HG03378 (cell line): ENCODE results near the gene SNX32.

Experiments used
- ATAC-seq: cut with Tn5 transposase; IDR thresholded peaks from one replicate; pipeline ENCODE4 v1.9.1; 2021; ENCODE audit warnings: mild to moderate bottlenecking, moderate library complexity; ENCODE audit not compliant: unreplicated experiment

Gene SNX32

DNA sequence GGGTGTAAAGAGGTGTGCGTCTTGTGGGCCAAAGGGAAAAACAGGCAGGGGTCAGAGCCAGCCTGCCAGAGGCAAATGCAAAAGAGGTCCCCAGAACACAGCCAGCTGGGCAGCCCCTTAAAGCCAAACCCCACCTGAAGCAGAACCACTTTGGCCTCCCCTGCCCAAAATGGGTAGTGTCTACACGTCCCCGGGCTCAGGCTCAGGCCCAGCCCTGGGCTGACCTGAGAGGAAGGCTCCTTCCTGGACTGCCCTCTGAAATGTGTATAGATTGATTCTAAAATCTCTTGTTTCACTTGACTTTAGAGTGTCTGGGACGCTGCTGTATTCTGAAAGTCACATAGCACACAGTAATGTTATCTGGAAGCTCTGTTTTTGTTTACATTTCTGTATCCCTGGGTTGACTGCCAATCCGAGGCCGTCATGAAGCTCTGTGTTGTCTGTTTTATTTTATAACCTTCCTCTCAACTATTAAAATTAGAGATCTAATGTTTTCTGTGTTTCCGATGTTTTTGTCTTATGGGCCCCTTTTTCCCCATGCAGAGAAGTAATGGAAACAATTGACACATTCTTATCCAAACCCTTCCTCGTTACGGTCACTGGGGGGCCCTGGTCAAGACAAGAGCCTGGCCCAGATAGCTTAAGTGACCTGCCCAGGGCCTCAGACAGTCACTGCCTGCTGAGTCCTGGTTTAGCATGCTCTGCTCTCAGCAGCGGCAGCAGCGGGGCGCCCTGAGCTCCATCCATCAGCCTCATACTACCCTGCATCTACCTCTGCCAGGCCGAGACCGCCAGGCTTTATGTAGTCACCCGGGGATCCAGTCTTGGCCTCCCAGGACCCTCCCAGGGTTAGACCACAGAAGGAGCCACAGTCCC is 36.8 kb upstream of the SNX32 start:
- ATAC-seq = no peak

DNA sequence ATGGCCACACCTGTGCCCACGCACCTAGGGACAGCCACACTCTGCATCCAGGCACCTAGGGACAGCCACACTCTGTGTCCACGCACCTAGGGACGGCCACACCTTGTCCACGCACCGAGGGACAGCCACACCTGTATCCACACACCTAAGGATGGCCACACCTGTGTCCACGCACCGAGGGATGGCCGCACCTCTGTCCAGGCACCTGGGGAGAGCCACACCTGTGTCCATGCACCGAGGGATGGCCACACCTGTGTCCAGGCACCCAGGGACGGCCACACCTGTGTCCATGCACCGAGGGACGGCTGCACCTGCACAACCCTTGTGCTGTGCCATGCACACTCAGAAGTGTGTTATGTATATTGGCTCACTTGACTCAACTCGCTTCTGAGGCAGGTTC is 36.1 kb upstream of the SNX32 start:
- ATAC-seq = no peak

GRCh38 chr11:65798882-65799281 is 34.9 kb upstream of the SNX32 start:
- ATAC-seq = no peak

- ATAC-seq = no peak
Measured at GRCh38 chr11:65801153-65801987, 32.4 kb upstream of the SNX32 start.

DNA sequence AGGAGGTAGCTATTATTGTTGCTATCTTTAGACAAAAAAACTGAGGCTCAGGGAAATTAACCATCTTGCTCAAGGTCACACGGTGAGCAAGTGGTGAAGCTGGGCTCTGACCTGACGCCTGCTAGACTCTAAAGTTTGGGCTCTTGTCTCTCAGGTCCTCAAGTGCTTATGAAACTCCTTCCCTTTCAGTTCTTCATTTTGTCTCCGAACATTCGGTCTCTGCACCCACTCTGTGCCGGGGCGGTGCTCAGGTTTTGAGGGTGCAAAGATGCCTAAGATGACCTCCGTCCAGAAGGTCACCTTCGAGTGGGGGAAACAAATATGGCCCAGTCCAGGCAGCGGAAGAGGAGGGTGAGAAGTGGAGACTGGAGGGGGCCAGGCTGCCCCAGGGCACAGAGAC is 30.9 kb upstream of the SNX32 start:
- no peak for ATAC-seq

GRCh38 chr11:65803797-65804492 is 29.8 kb upstream of the SNX32 start:
- no peak for ATAC-seq

GRCh38 chr11:65806979-65807378 is 26.8 kb upstream of the SNX32 start:
- no peak for ATAC-seq

- ATAC-seq = no peak
Measured at GRCh38 chr11:65808744-65809341, 24.9 kb upstream of the SNX32 start.

DNA sequence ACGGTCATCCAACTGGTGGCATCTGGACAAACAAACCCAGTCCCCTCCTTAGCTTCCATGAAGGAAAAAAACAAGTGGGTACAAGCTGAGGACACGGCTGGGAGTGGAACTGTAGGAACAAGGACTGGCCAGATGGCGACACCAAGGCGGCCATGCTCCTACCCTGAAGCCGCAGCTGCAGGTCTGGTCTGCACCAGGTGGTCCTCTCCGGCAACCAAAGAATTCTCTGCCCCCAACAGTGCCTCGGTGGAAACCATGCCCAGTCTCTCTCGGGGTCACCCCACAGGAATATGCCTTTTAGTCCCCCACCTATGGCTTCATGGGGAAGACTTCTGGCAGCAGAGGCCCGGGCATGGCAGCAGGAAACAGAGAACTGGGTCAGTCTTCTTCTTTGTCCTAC is 24.3 kb upstream of the SNX32 start:
- ATAC-seq = no peak

DNA sequence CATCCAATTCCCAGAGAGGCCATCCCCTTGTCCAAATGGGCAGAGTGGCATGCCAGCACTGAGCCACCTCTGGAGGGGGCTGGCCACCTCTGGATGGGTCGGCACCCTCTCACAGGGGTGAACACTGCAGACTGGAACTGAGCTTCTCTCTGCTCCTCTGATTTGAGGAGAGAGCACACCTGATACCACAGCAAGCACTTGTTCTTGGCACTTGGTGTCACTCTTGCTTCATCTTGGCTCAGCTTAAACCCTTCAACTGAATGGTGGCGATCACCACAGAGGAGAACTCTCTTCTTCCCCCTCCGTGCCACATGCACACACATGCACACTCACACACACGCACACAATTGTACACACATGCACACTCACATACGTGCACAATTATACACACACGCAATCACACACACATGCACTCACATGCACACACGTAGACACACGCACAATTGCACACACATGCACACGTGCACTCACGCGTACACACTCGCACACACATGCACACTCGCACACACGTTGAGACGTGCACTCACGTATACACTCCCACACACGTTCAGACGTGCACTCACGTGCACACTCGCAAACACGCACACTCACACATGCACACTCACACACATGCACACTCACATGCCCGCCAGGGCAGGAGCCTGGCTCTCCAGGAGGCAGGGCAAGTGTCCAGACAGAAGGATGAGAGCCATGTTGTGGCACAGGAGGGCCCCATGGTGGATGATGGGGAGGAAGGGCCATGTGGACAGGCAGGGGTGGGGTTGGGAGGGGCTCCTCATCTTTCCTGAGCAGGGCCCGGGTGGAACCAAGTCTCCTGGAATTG is 23.5 kb upstream of the SNX32 start:
- no peak for ATAC-seq

DNA sequence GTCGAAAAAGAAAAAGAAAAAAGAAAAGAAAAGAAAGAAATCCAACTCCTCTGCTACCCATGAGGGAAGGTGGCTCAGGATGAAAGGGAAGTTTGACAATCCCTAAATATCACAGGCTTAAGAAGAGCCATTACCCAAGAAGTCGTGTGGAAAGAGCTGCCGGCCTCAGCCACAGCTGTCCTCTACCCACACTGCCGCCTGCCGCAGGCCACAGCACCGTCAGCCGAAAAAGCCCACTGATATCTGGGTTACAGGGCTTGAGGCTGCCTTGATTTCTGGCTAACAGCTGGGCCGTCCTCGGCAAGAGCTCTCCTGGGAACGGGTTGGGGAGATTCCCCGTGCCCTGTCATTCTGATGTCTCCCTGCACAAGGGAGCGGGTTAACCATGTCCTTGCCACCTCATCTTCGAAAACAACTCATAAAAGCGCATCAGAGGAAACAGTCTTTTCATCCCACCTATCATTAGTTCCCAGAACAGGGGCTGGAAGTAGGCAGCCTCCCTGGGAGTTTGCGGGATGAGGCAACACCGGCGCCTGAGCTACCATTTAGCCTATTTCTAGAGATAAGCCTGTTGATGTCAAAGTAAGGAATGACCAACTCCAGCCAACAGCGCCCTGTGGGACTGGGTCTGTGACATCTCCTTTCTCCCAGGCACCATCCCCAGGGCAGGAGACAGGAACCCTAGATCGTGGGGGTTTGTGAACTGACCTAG is 21.8 kb upstream of the SNX32 start:
- no peak for ATAC-seq

- ATAC-seq = no peak
Measured at GRCh38 chr11:65814131-65814985, 19.4 kb upstream of the SNX32 start.

- ATAC-seq = no peak
Measured at GRCh38 chr11:65814986-65815565, 18.7 kb upstream of the SNX32 start.

GRCh38 chr11:65816696-65817095 is 17.1 kb upstream of the SNX32 start:
- no peak for ATAC-seq

- no peak for ATAC-seq
Measured at GRCh38 chr11:65817312-65817834, 16.4 kb upstream of the SNX32 start.

DNA sequence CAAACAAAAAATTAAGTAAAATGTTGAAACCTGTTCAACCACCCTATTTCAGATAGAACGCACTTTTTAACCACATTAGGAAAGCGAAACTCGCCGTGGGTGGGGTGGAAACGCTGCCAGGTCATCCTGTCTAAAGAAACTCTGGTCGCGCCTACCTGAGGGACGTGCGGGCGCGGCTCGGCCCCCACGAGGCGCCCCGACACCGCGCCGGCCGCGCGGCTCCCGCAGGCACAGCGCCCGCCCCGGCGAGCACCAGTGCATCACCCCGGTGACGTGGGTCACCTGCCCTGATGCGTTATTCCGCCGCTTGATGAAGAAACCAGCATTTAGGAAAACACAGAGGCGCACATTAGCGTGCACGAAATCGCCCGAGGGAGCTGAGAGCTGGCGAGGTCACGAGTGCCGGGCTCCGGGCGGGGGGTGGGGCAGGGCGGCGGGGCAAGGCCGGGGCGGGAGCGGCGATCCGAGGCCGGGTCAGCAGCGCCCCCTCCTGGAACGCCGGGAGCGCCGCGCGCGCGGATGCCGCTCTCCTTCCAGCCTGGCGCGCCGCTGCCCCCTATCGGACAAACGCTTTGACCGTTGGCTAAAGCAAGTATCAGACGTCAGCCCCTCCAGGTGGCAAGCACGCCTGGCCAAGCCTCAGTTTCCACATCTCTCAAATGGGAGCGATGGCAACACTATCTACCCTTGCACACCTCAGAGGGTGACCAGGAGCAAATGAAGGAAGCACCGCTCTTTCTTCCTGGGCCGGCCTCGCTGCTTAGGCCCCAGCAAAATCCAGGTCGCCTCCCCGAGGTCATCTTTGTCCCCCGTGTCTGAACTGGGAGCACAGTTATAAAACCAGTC is 15.7 kb upstream of the SNX32 start:
- peak; percentile 62 for ATAC-seq

GRCh38 chr11:65821107-65821506 is 12.7 kb upstream of the SNX32 start:
- ATAC-seq = no peak
